Measurements from ENCODE around the gene SNAPC5. TPM values are rescaled to one million over a fixed set of nuclear protein-coding genes. Genes with fewer than 3 reads are reported as not detected.

The SNAPC5 gene
- total and polyA plus RNA-seq, 2 of the 4 experiments (the other 2 are of a cell fraction), result 25.9 to 26.3 TPM

DNA sequence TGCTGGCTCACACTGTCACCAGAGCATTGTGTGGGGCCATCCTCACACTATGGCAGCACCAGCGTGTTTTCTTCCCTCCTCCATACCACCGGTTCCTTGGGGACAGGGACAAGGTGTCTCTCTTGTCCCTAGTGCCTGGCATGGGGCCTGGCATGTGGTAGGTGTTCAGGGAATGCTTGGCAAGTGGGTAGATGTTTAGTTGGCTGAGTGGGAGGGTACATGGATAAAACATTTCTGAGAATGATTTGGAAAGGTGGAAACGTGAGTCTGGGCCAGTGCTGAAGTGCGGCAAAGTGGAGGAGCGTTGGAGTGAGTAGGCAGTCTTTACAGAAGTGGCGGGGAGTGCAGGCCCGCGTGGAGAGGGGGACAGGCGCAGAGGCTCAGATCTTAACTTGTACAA lies 15.0 kb downstream of the SNAPC5 start:
- Histone ChIP-seq H2AK9ac (replicated peaks; ENCODE audit: low read depth, low read length, poor library complexity) (no peak overlapping the region), H3K14ac (replicated peaks; ENCODE audit: low read depth, low read length) (no peak overlapping the region), H3K4ac (ENCODE audit: low read depth, low read length) (no peak overlapping the region), H3K4me2 (ENCODE audit: low read depth, low read length) (no peak overlapping the region), H3K4me1 (ENCODE audit: control insufficient read depth, insufficient read depth, low read length) (peaks cover 5% of the 10 kb centered on the region; the same call in 1 of the 2 replicates), H3K27me3 (ENCODE audit: control insufficient read depth, insufficient read depth, low read length) (no peaks in the 10 kb centered on the region), H2BK120ac (ENCODE audit: low read depth, low read length) (no peak overlapping the region), H3K56ac (ENCODE audit: extremely low read depth, insufficient read depth, low read length) (no peak overlapping the region), H3K9ac (ENCODE audit: low read depth, low read length) (no peak overlapping the region), H3K27ac (ENCODE audit: insufficient read depth, low read length) (no peak overlapping the region), H2BK15ac (ENCODE audit: low read depth, low read length) (no peak overlapping the region), H4K5ac (ENCODE audit: low read depth, low read length) (no peak overlapping the region), H3K9me1 (ENCODE audit: insufficient read depth, low read length) (peaks cover 18% of the 10 kb centered on the region), H3K23ac (ENCODE audit: low read depth, low read length) (no peak overlapping the region), H4K20me1 (ENCODE audit: insufficient read depth, low read length) (peaks cover 6% of the 10 kb centered on the region), H2BK5ac (ENCODE audit: low read depth, low read length, poor library complexity, severe bottlenecking) (no peak overlapping the region), H2BK20ac (ENCODE audit: low read depth, low read length) (no peak overlapping the region), H4K8ac (ENCODE audit: low read depth in 2 of 2, low read length in 2 of 2) (no peak overlapping the region), H3K79me1 (ENCODE audit: low read depth in 1 of 2, low read length in 2 of 2) (peaks cover 43 to 46% of the 10 kb centered on the region in 2 experiments), H3K18ac (ENCODE audit: low read depth, low read length) (no peak overlapping the region), H3K9me3 (ENCODE audit: control insufficient read depth, insufficient read depth, low read length) (no peaks in the 10 kb centered on the region), H3K4me3 (ENCODE audit: insufficient read depth, low read depth, low read length) (no peak overlapping the region), H2AFZ (replicated peaks; ENCODE audit: low read length, poor library complexity) (no peak overlapping the region), H3K36me3 (ENCODE audit: control insufficient read depth, insufficient read depth, low read length) (peaks cover 30% of the 10 kb centered on the region), H2AK5ac (ENCODE audit: low read depth, low read length) (no peak overlapping the region), H4K91ac (ENCODE audit: insufficient read depth, low read depth, low read length) (no peak overlapping the region)
- ChIA-PET POLR2A (ENCODE audit: unreplicated experiment) (no interaction called here), CTCF (no interaction called here)
- dilution Hi-C loops (cut with HindIII; ENCODE audit: low sequenced_read_pairs, unreplicated experiment) (no loop called here), intact Hi-C loops (cut with micrococcal nuclease) (no loop called here), in situ Hi-C loops (cut with MboI; ENCODE audit: low sequenced_read_pairs) (loop anchor here (25.0 kb wide), 1 partner anchor 570 kb away; no protein-coding TSS in a partner anchor)
- TF ChIP-seq CTCF (conservative IDR thresholded peaks at IDR 0.05; ENCODE audit: low read depth, low read length), result no peak
- no peak for TF ChIP-seq NFE2L2 (IDR thresholded peaks at IDR 0.05; ENCODE audit: low read depth, low read length)
- TF ChIP-seq, protein P1, sequence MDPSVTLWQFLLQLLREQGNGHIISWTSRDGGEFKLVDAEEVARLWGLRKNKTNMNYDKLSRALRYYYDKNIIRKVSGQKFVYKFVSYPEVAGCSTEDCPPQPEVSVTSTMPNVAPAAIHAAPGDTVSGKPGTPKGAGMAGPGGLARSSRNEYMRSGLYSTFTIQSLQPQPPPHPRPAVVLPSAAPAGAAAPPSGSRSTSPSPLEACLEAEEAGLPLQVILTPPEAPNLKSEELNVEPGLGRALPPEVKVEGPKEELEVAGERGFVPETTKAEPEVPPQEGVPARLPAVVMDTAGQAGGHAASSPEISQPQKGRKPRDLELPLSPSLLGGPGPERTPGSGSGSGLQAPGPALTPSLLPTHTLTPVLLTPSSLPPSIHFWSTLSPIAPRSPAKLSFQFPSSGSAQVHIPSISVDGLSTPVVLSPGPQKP (IDR thresholded peaks at IDR 0.05; ENCODE audit: borderline replicate concordance, low read depth, low read length), result no peak
- no peak for TF ChIP-seq SMC3 (IDR thresholded peaks at IDR 0.05; ENCODE audit: low read depth, low read length)
- TF ChIP-seq USF2 (IDR thresholded peaks at IDR 0.05; ENCODE audit: low read depth, low read length), result no peak
- no peak for TF ChIP-seq RCOR1 (IDR thresholded peaks at IDR 0.05; ENCODE audit: insufficient replicate concordance, low read length)
- TF ChIP-seq MAFK (IDR thresholded peaks at IDR 0.05; ENCODE audit: low read depth, low read length), result no peak
- no peak for TF ChIP-seq POLR2A (IDR thresholded peaks at IDR 0.05; ENCODE audit: low read depth, low read length)
- no peak for TF ChIP-seq BHLHE40 (IDR thresholded peaks at IDR 0.05; ENCODE audit: low read depth, low read length)
- no peak for TF ChIP-seq CHD1 (IDR thresholded peaks at IDR 0.05; ENCODE audit: low read depth, low read length)
- TF ChIP-seq MAZ (IDR thresholded peaks at IDR 0.05; ENCODE audit: borderline replicate concordance, low read depth, low read length), result no peak
- TF ChIP-seq MXI1 (IDR thresholded peaks at IDR 0.05; ENCODE audit: borderline replicate concordance, low read depth, low read length), result no peak
- no peak for TF ChIP-seq FOS (IDR thresholded peaks at IDR 0.05; ENCODE audit: low read depth, low read length)
- TF ChIP-seq RFX5 (IDR thresholded peaks at IDR 0.05; ENCODE audit: low read depth, low read length), result no peak
- no peak for TF ChIP-seq RAD21 (IDR thresholded peaks at IDR 0.05; ENCODE audit: low read length)
- no peak for TF ChIP-seq CEBPB (IDR thresholded peaks at IDR 0.05; ENCODE audit: low read depth, low read length)
- BruUV-seq (replicated peaks), result no TSS peak
- DNase-seq (no peak), ATAC-seq (ENCODE audit: low read depth) (no peak)
- whole genome bisulfite sequencing, 2 experiments (ENCODE audit: extremely low coverage in 2 of 2, insufficient read length in 1 of 2), result 83% methylated on average over 1 of the region's 9 CpGs; no CpG with 5 or more reads in 1 of the 2 experiments

Data from IMR-90 (cell line).